GM19099 (cell line): Measurements from ENCODE around the gene TNFRSF4.
A peak's percentile ranks its signal among the peaks of the same experiment; 100 is the strongest.

Source experiments
- POLR2A ChIP-seq: IDR thresholded peaks from 3 replicates; pipeline ENCODE4 v1.6.1; 2011; ENCODE audit warnings: low read depth; ENCODE audit not compliant: insufficient read length; ENCODE audit errors: extremely low read depth

Gene TNFRSF4

DNA sequence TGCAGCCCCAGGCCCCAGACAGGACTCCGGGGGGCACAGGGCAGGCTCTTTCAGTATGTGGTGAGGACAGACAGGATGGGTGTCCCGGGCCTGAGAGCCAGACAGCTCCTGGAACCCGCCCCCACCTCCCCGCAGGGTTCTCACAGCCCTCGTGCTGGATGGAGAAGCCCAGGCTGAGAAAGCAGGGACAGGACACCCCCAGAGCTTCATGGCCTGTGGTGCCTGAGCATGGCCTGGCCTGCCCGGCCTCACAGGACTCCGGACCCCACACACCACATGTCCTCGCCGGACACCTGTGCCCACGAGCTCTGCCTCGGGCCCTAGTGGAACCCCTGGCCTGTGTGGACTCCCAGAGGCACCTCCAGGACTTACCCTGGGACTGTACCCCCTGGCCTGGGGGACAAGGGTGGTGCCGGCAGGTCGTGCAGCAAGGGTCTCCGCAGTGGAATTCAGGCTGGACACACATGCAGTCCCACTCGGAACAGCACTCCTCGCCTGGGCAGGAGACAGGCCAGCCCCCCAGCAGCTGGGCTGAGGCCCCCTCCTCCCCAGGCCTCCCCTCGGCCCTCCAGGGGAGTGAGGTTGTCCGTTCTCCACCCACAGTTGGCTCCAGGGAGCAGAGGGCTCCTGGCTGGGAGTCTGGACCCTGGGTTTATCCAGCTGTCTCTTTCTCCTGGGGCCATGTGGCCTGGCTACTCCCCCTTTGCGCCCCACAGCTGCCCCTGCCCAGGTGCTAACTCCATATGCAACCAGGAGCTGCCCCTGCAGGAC is 8.8 kb downstream of the TNFRSF4 start:
- TF ChIP-seq POLR2A: no peak

DNA sequence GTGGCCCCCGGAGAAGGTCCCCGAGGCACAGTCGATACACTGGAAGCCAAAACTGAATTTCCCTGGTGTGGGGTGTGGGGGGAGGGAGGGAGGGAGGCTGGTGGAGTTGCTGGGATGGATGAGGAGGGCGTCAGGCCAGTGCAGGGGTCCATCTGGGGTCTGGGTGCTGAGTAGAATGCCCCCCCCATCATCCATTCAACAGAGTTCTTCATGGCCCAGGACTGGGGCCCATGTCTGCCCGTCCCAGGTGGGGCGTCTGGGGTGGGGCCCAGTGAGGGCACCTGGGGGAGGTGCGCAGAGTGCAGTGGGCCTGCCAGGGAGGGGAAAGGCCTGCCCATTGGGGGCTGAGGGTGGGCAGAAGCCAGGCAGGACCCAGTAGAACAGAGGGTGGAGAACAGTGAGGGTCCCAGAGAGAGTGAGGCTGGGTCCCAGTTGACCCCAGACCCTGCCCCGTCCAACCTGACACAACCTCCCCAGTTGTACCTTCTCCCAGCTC is 9.5 kb downstream of the TNFRSF4 start:
- TF ChIP-seq POLR2A: no peak

DNA sequence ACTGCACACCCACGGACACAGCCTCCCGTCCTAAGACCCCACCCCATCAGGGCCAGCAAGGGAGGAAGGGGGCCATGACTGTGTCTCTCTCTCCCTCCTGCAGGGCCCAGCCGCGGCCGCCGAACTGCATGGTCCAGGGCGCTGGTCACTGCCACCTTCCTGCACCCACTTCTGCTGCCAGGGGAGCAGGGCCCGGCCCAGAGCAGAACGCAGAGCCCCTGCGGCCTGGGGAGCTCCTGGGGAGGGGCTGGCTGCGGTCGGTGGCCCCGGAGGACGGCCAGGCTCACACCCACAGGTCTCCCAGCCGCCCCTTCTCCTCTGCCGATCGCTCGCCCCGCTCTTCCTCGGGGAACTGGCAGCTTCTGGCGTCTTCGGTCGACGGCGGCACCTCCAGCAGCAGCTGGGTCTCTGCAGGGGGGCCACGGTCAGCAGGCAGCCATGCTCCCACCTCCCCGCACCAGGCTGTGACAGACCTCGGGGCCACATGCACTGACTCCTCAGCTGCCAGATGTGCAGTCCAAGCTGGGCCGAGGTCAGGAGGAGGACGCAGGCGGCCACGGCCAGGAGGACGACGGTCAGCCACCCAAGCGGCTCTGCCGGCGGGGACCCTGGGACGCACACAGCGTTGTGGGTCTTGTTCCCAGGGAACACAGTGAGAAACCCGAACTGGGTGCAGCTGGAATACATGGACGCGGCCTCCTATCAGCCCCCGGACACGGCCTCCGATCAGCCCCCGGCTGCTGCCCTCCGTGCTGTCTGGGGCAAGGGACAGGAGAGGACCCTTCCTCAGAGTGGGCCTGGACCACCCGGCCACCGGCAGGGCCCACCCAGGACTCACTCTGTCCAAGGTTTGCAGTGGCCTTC is 10.2 kb downstream of the TNFRSF4 start:
- no peak for TF ChIP-seq POLR2A

DNA sequence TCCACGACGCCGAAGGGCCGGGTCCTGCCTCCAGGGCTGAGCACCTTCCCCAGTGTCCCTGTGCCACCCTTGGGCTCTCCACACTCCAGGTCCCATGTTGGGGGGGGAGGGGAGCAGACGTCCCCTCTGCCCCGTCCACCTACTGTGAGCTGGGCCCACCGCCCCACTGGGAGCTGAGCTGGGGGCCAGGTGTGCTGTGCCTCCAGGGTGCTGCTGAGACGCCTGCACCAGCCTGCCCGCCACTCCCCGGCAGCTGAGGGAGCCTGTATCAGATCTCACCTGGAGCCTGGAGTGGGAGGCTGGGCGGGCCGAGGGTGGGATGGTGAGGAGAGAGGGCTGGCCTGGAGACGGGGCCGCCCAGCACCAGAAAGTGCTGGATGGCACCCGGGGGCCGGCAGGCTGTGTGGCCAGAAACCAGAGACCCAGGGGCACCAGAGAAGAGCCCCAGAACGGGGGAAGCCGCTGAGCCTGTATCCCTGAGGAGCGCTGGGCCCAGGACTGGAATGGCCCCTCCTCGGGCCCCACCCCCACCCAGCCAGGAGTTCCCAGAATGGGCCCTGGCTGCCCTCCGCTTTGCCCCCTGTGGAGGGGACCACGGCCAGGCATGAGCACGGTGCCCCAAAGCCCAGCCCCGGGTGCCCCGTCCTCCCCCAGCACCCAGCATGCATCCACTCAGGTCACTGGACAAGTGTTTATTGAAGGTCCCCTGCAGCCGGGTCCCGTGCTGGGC is 11.0 kb downstream of the TNFRSF4 start:
- no peak for TF ChIP-seq POLR2A

DNA sequence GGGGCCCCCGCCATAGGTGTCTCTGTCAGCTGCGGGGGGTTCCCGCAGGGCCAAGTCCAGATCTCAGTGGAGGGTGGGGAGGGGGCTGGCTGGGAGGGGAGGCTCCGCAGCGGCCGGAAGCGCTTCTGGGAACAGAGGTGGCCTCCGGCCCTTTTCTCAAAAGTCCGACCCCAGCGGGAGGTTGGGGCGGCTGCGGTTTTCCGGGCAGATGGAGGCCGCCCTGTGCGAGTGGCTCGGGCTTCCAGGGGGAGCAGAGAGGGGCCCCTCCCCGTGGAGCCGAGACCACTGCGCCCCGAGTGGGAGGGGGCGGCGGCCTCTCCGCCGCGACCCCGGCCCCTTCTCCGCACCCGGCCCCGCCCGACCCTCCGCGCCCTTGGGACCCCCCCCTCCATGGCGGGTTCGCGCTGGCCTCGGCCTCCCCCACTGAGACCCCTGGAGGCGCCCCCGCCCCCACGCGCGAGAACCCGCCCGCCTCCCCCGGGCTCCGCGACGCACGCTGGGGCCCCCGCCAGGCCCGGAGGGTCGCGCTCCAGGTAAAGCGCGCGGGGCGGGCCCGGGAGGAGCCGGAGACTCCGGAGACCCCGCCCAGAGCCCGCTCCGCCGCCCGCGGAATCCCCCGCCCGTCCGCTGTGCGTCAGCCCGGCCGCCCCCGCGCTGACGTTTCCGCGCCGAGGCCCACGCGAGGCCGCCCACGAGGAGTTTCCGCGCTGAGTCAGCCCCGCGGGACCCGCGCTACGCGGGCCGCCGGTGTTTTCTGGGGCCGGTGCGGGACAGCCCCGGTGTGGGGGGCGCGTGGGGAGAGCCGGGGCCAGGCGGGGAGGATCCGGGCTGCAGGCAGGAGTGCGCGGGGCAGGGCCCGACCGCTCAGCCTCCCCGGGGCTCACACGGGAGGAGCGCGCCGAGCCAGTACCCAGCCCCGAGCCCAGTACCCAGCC is 12.8 kb downstream of the TNFRSF4 start:
- TF ChIP-seq POLR2A: no peak

DNA sequence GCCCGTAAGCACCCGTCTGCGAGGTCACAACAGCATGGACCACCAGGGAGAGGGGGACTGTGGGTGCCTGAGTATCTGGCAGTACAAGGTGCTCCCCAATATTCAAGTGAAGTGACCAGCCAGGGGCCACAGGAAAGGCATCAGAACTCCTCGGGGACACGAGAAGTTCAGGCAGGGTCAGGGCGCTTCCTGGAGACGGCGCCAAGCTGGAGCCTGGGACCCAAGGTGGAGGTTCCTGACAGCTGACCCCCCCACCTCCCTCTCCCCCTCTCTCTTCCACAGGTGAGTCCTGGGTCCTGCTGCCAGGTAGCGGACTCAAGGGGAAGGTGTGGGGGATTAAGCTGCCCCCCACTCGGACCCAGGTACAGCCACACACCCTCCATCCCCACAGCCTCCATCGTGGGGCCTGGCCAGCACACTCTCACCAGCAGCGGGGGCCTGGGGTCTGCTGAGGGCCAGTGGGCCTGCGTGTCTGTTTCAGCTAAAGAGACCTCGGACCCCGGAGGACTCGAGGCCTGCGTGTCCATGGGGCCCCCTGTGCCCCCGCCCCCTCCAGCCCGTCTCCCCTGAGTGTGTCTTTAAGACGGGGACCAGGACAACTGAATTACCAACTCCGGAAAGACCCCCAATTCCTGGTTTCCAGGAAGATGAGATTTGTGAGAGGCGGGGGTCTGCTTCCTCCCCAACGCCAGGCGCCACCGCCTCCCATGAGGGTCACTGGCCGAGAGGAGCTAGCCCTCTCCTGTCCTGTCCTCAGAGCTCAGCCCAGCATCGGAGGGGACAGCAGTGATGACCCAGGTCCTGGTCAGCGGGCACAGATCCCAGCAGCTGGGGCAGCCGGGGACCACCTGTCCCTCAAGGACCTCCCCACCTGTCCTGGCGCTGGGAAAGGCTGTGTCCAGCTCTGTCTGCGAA is 13.7 kb downstream of the TNFRSF4 start:
- peak; percentile 22 for TF ChIP-seq POLR2A

DNA sequence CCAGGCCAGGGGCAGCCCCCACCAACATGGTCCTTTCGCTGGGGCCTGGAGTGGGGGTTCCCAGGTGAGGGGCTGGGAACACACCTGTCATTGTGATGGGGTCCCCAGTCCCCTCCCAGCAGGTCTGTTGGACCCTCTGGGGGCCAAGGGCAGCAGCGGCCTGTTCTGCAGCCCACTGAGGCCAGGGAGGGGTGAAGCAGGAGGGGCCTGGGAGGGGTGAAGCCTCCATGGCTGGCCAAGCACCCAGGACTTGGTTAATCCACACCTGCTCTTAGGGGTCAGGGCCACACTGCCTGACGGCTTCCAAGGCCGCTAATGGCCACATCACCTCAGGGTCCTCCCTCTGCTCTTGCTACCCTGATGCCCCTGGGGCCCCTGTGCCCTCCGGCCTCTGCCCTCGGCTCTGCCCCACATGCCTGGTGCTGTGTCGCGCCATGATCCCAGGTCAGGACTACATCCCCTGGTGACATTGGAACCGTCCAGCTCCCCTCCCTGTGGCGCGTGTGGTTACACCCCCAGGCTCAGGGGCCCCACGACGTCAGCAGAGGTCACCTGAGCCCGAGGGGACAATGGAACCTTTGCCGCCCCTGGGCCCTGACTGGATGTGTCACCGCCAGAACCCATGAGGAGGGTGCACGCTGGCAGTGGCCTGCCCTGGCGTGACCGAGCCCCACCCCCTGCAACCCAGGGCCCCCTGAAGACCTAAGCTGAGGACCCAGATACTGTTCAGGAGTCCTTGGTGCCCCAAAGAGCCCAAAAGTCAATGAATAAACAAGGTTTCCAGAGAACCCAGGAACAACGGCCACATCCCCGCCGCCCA is 14.6 kb downstream of the TNFRSF4 start:
- TF ChIP-seq POLR2A: no peak

DNA sequence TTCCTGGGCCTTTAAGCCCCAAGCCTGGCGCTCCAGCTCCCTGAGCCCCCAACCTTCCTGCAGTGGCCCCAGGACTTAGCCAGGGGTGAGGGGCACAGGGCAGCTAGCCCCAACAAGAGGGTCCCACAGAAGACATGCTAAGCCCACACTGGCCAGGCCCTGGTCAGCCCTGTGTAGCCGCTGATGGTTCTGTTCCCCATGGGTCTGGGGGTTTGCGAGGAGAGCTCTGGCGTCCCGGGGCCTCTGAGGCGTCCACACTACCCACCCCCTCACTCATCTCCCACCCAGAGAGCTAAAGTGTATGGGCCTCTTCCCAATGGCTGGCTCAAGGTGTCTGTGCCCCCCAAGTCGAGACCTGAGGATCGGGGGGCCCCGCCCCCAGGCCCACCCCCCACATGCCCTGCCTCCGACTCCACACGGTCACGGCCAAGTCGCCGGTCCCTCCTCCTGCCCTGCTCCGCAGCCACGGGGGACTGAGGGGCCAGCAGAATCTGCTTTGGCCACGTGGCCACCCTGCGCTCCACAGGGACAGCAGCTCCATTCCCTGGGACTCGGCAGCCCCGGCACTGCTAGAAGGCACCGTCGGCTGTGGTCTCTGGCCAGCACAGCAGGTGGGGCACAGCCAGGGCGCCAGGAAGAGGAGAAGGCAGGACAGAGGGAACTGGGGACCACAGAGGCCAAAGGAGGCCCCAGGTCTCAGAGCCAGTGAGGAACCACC is 15.4 kb downstream of the TNFRSF4 start:
- TF ChIP-seq POLR2A: no peak

DNA sequence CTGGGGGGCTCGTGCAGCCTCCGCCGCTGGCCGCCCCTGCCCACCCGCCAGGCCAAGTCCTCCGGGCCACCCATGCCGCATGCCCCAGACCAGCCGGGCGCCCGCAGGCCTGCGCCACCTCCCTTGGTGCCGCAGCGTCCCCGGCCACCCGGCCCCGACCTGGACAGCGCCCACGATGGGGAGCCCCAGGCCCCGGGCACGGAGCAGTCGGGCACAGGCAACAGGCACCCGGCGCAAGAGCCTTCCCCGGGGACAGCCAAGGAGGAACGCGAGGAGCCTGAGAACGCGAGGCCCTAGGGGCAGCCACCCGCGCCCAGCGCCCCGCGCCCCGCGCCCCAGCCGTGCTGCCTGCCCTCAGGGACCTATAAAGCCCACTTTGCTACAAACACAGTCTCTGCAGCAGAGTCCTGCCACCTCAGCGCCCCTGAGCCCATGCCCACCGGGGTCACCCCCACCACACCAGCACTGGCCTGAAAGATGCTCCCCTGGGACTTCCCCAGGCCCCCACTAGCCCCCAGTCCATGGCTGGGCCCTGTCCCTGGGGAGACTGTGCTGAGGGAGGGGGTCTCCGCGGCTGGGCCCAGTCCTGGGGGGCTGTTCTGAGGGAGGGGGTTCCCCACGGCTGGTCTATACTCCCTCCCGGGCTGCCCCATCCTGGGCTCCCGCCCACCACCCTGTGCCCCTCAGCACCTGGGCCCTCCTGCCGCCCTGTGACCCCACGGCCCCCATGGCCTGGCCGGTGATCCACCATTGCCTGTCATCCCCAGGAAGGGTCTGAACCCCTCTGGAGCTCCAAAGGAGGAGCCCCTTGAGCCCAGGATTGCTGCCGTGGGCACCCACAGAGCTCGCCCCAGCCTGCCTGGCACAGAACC is 16.2 kb downstream of the TNFRSF4 start:
- TF ChIP-seq POLR2A: no peak

DNA sequence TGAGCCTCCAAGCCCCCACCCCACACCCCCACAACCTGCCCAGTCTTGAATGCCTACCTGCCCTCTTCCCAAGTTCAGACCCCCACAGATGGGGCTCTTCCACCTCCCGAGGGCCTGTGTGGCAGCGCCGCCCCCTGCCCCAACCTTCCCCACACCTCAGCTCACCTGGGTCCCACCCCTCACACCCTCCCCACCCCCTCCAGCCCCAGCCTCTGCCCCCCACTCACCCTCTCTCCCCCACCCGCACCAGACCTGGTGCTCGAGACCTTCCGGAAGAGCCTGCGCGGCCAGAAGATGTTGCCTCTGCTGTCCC is 16.8 kb downstream of the TNFRSF4 start:
- TF ChIP-seq POLR2A: no peak
